ENCODE results near the gene GRK2. TPM values are rescaled to one million over a fixed set of nuclear protein-coding genes. Genes with fewer than 3 reads are reported as not detected.

The GRK2 gene
- total RNA-seq, 1 donor from 2014 or later = 30.0 TPM

DNA sequence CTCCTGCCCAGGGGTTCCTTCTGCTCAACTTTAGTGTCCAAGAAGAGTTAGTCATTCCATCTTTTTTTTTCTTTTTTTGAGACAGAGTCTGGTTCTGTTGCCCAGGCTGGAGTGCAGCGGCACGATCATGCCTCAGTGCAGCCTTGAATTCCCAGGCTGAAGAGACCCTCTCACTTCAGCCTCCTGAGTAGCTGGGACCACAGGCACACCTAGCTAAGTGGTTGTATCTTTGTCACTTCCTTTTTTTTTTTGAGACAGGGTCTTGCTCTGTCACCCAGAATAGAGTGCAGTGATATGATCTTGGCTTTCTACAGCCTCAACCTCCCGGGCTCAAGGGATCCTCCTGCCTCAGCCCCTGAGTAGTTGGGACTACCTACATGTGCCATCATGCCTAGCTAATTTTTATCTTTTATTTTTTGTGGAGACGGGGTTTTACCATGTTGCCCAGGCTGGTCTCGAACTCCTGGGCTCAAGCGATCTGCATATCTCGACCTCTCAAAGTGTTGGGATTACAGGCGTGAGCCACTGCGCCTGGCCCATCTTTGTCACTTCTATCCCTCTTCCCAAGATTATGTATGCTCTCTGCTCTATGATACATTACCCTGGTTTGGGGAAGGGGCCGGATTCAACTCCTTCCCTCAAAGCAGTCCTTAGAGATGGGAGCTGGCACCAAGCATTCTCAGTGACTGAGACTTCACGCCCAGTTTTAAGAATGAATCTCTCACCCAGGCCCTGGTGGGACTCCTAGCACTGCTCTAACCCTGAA lies 47.0 kb downstream of the GRK2 start:
- H2AFZ ChIP-seq (replicated peaks) = no peak overlapping the region
- H3K27ac ChIP-seq = no peak overlapping the region
- H3K9ac ChIP-seq = no peak overlapping the region
- H3K4me2 ChIP-seq = no peak overlapping the region
- H3K36me3 ChIP-seq = no peaks in the 10 kb centered on the region
- H3K4me3 Mint-ChIP-seq = no peak overlapping the region
- H4K20me1 ChIP-seq (ENCODE audit: low read depth) = no peaks in the 10 kb centered on the region
- H3K4me1 Mint-ChIP-seq = peaks cover 11% of the 10 kb centered on the region
- H3K27me3 ChIP-seq = peaks cover 6% of the 10 kb centered on the region
- H3K36me3 Mint-ChIP-seq = no peaks in the 10 kb centered on the region
- TF ChIP-seq EZH2phosphoT487 (IDR thresholded peaks at IDR 0.05) (no peak), EZH2 (IDR thresholded peaks at IDR 0.05) (no peak)
- TF ChIP-seq, protein P1, sequence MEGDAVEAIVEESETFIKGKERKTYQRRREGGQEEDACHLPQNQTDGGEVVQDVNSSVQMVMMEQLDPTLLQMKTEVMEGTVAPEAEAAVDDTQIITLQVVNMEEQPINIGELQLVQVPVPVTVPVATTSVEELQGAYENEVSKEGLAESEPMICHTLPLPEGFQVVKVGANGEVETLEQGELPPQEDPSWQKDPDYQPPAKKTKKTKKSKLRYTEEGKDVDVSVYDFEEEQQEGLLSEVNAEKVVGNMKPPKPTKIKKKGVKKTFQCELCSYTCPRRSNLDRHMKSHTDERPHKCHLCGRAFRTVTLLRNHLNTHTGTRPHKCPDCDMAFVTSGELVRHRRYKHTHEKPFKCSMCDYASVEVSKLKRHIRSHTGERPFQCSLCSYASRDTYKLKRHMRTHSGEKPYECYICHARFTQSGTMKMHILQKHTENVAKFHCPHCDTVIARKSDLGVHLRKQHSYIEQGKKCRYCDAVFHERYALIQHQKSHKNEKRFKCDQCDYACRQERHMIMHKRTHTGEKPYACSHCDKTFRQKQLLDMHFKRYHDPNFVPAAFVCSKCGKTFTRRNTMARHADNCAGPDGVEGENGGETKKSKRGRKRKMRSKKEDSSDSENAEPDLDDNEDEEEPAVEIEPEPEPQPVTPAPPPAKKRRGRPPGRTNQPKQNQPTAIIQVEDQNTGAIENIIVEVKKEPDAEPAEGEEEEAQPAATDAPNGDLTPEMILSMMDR (IDR thresholded peaks at IDR 0.05) = no peak
- no peaks in the 10 kb centered on the region for H3K9me3 Mint-ChIP-seq
- H3K27me3 Mint-ChIP-seq (ENCODE audit: insufficient read depth, low read depth) = peaks cover 10% of the 10 kb centered on the region
- H3K4me3 ChIP-seq = no peak overlapping the region
- H3F3A ChIP-seq (ENCODE audit: low read depth) = peaks cover 8% of the 10 kb centered on the region
- H3K9me3 ChIP-seq (ENCODE audit: low read depth) = no peaks in the 10 kb centered on the region
- peaks cover under 1% of the 10 kb centered on the region for H3K4me1 ChIP-seq
- DNase-seq (ENCODE audit: low spot score) = no peak
- no peaks in the 10 kb centered on the region for H3K79me2 ChIP-seq (ENCODE audit: low read depth)
- no peak overlapping the region for H3K27ac Mint-ChIP-seq

DNA sequence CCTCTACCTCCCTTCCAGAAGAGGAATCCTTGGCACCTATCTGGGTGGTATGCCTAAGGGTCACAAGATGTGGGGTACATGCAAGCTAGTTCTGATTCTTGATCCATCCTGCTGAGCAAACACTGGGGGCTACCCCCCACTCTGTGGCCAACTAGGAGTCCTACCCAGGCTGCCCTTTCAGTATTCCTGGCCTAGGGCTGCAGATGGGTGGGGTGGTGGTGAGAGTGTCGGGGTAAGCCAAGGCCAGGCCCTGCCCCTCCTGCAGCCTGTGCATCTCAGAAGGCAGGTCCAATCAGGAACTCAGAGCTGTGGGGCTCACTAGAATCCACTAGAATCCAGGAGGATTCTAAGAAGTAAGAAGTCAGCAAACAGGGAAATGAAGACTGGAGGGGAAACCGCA lies 47.9 kb downstream of the GRK2 start:
- Histone ChIP-seq H3K9me3 (ENCODE audit: low read depth) (no peaks in the 10 kb centered on the region), H3K4me1 (peaks cover 3% of the 10 kb centered on the region), H4K20me1 (ENCODE audit: low read depth) (peaks cover 8% of the 10 kb centered on the region), H3K36me3 (no peaks in the 10 kb centered on the region), H3K27me3 (peaks cover 15% of the 10 kb centered on the region), H3K9ac (no peak overlapping the region), H3K79me2 (ENCODE audit: low read depth) (no peaks in the 10 kb centered on the region), H3K4me3 (no peak overlapping the region), H3F3A (ENCODE audit: low read depth) (peaks cover 8% of the 10 kb centered on the region), H2AFZ (replicated peaks) (no peak overlapping the region), H3K27ac (no peak overlapping the region), H3K4me2 (no peak overlapping the region)
- DNase-seq (ENCODE audit: low spot score) = no peak
- no peak overlapping the region for H3K27ac Mint-ChIP-seq
- no peaks in the 10 kb centered on the region for H3K36me3 Mint-ChIP-seq
- no peaks in the 10 kb centered on the region for H3K9me3 Mint-ChIP-seq
- H3K4me1 Mint-ChIP-seq = peaks cover 17% of the 10 kb centered on the region
- TF ChIP-seq, protein P1 (IDR thresholded peaks at IDR 0.05) = no peak
- TF ChIP-seq EZH2phosphoT487 (IDR thresholded peaks at IDR 0.05) (no peak), EZH2 (IDR thresholded peaks at IDR 0.05) (no peak)
- no peak overlapping the region for H3K4me3 Mint-ChIP-seq
- H3K27me3 Mint-ChIP-seq (ENCODE audit: insufficient read depth, low read depth) = peaks cover 10% of the 10 kb centered on the region

DNA sequence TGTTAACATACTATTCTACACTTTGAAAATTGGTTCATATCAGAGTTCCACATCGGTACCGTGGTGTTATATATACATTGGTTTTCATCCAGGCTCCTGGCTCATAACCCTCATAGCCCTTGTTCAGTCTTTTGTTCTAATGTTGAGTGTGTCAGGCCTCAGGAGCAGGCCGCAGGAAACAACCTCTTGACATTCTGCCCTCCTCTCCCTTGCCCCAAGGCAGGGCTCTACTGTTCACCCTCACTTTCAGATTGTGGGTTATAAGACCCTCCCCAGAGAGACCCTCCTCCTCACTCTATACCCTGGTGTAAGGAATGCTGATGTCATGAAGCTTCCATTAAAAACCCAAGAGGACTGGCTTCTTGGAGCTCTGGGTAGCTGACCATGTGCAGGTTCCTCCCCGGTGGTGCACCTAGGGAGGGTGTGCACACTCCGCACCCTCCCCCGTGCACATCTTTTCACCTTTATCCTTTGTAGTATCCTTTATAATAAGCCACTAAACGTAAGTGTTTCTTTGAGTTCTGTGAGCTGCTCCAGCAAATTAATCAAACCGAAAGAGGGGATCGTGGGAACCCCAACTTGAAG lies 49.1 kb downstream of the GRK2 start:
- Mint-ChIP-seq H3K27me3 (ENCODE audit: insufficient read depth, low read depth) (peaks cover 10% of the 10 kb centered on the region), H3K9me3 (no peaks in the 10 kb centered on the region), H3K27ac (peak overlapping the region; percentile 82), H3K4me1 (peaks cover 22% of the 10 kb centered on the region), H3K36me3 (no peaks in the 10 kb centered on the region), H3K4me3 (peak overlapping the region; percentile 72)
- H3K4me1 ChIP-seq = peaks cover 3% of the 10 kb centered on the region
- no peak overlapping the region for H2AFZ ChIP-seq (replicated peaks)
- TF ChIP-seq, protein P1 (IDR thresholded peaks at IDR 0.05) = no peak
- TF ChIP-seq EZH2 (IDR thresholded peaks at IDR 0.05) (no peak), EZH2phosphoT487 (IDR thresholded peaks at IDR 0.05) (no peak)
- no peak overlapping the region for H3K4me3 ChIP-seq
- H3K27ac ChIP-seq = no peak overlapping the region
- H3K9ac ChIP-seq = no peak overlapping the region
- peaks cover 8% of the 10 kb centered on the region for H3F3A ChIP-seq (ENCODE audit: low read depth)
- no peak for DNase-seq (ENCODE audit: low spot score)
- H4K20me1 ChIP-seq (ENCODE audit: low read depth) = peaks cover 8% of the 10 kb centered on the region
- no peaks in the 10 kb centered on the region for H3K36me3 ChIP-seq
- no peaks in the 10 kb centered on the region for H3K79me2 ChIP-seq (ENCODE audit: low read depth)
- no peaks in the 10 kb centered on the region for H3K9me3 ChIP-seq (ENCODE audit: low read depth)
- peaks cover 27% of the 10 kb centered on the region for H3K27me3 ChIP-seq
- H3K4me2 ChIP-seq = no peak overlapping the region

Data from neural progenitor cell (in vitro differentiated cells).